ENCODE results near the gene ATP6V1B1.
A peak's percentile ranks its signal among the peaks of the same experiment; 100 is the strongest.

ATP6V1B1 gene

DNA sequence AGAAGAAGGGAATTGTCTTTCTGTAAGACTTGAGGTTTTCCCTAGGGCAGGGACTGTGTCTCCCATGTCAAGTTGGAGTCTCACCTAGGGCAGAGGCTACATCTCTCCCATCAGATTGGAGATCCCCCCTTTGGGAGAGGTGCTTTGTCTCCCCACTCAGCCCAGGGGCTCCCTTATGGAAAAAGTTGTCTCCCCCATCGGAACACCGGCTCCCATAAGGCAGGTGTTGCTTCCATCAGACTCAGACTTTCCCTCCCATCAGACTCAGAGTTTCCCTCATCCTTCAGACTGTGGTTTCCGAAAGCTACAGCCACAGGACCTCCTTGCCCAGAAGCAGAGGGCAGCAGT is 48.5 kb downstream of the ATP6V1B1 start:
- DNase-seq (ENCODE audit: low read depth), result no peak
- TF ChIP-seq, protein P1, sequence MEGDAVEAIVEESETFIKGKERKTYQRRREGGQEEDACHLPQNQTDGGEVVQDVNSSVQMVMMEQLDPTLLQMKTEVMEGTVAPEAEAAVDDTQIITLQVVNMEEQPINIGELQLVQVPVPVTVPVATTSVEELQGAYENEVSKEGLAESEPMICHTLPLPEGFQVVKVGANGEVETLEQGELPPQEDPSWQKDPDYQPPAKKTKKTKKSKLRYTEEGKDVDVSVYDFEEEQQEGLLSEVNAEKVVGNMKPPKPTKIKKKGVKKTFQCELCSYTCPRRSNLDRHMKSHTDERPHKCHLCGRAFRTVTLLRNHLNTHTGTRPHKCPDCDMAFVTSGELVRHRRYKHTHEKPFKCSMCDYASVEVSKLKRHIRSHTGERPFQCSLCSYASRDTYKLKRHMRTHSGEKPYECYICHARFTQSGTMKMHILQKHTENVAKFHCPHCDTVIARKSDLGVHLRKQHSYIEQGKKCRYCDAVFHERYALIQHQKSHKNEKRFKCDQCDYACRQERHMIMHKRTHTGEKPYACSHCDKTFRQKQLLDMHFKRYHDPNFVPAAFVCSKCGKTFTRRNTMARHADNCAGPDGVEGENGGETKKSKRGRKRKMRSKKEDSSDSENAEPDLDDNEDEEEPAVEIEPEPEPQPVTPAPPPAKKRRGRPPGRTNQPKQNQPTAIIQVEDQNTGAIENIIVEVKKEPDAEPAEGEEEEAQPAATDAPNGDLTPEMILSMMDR (IDR thresholded peaks at IDR 0.05; ENCODE audit: control insufficient read depth, insufficient read depth, low read depth, low read length, missing control alignments), result no peak
- no peak overlapping the region for H3K4me3 ChIP-seq (ENCODE audit: control insufficient read depth, low read depth, low read length)

DNA sequence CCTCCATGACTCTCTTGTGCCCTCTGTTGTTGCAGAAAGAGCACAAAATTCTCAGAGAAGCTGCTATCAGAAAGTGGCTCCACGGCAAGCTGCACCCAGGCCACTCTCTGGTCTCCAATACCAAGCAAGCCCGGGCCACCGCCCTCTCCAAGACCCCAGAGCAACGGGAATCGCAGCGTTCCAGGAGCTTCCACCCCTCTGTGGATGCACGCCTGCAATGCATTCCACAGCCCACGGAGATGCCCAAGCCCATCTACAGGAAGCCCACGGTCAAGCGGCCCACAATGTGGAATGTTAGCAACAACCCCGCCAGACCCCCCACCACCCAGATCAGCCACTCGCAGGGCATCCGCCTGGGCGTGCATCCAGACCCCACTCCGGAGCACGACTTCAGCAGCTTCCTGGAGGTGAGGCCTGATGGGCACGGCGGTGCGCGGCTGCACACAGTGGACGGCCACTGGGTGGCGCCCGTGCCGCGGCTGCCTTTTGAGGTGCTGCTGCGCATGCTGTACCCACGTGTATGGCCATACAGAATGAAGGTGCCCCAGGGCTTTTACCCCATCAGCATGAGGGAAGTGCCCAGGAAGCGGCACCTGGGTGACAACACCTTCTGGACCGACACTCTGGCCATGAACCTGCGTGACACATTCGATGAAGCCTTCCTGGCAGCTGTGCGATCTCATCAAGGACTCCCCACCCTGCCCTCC is 49.0 kb downstream of the ATP6V1B1 start:
- DNase-seq (ENCODE audit: low read depth), result no peak
- TF ChIP-seq, protein P1 (IDR thresholded peaks at IDR 0.05; ENCODE audit: control insufficient read depth, insufficient read depth, low read depth, low read length, missing control alignments), result peak; percentile 85
- no peak overlapping the region for H3K4me3 ChIP-seq (ENCODE audit: control insufficient read depth, low read depth, low read length)

DNA sequence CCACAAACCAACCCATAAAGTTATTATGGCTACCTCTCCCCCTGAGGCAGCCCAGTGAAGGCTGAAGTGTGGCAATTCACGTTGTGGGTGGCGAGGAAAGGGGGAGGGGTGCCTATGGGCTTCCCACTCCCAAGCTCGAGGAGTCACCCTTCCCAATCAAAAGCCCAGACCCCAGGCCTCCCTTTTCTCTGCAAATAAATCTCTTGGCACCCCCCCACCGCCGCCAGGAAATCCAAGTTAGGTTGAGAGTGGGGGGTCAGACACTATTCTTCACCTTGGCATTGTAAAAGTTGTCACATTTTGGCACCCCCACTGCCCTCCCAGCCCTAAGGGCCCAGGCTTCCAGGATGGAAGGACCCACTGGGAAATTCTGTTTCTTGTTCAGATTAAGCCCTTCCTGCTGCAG is 49.6 kb downstream of the ATP6V1B1 start:
- DNase-seq (ENCODE audit: low read depth), result no peak
- TF ChIP-seq, protein P1 (IDR thresholded peaks at IDR 0.05; ENCODE audit: control insufficient read depth, insufficient read depth, low read depth, low read length, missing control alignments), result no peak
- no peak overlapping the region for H3K4me3 ChIP-seq (ENCODE audit: control insufficient read depth, low read depth, low read length)

DNA sequence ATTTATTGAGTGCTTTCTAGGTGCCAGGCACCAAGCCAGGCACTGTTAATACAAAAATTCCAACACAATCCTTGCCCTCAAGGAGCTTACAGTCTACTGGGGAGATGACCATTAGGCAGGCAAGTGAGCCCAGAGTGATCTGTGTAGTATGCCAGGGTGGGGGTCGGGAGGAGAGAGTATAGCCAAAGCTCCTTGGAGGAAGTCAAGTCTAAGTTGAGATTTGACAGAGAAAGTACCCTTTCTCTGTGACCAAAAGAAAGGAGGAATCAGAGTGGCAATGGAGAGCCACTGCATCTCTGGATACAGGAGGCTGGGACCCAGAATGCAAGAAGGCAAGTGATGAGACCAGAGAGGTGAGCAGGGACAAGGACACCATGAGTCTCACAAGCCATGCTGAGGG is 50.3 kb downstream of the ATP6V1B1 start:
- TF ChIP-seq, protein P1 (IDR thresholded peaks at IDR 0.05; ENCODE audit: control insufficient read depth, insufficient read depth, low read depth, low read length, missing control alignments), result no peak
- no peak for DNase-seq (ENCODE audit: low read depth)
- no peak overlapping the region for H3K4me3 ChIP-seq (ENCODE audit: control insufficient read depth, low read depth, low read length)

DNA sequence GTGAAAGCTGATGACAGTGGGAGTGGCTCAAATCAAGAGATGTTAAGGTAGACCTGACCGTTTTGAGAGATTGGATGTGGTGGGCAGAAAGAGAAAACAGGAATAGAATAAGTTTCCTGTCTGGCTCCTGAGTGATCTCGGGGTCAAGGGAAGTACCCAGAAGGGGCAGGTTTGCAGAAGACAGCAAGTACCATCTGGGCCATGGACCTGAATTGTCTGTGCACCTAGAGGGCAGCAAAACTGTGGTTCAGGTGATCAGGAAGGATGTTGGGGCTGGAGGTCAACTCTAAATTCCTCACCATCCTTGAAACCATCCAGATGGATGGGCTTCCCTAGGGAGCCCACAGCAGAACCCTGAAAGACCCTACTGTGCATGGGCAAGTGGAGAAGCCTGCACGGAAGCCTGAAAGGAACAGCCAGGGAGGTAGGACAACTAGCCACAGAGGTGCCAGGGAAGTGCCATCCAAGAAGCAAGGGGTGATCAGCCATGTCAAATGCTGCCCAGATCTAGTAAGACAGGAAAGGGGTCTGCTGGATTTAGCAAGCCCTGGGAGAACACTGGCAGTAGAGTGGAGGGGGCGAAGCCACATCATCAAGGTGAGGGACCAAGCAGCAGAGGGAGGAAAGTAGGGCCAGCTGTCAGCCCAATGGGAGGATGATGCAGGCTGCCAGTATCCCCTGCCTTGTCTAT is 50.9 kb downstream of the ATP6V1B1 start:
- no peak overlapping the region for H3K4me3 ChIP-seq (ENCODE audit: control insufficient read depth, low read depth, low read length)
- DNase-seq (ENCODE audit: low read depth), result no peak
- TF ChIP-seq, protein P1 (IDR thresholded peaks at IDR 0.05; ENCODE audit: control insufficient read depth, insufficient read depth, low read depth, low read length, missing control alignments), result no peak

DNA sequence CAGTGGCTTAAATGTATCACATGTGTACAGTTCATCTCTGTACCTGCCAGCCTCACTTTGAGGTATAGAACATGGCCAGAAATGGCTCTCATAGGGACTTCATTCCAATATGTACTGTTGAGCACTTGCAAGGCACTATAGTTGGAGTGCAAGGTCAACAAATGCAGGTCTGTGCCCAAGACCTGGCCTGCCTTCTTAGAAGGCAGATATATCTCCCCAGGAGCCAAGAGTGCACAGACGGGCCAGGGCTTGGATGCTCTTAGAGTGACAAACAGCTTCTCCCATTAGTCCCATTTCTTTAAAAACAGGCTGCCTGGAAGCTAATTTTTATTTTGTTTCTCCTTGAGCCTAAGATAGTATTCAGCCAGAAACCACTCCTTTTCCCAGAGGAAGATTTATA is 51.7 kb downstream of the ATP6V1B1 start:
- H3K4me3 ChIP-seq (ENCODE audit: control insufficient read depth, low read depth, low read length), result no peak overlapping the region
- TF ChIP-seq, protein P1 (IDR thresholded peaks at IDR 0.05; ENCODE audit: control insufficient read depth, insufficient read depth, low read depth, low read length, missing control alignments), result no peak
- DNase-seq (ENCODE audit: low read depth), result no peak

All from AG09309 (cell line).